Muscle layer of duodenum (tissue), 2 donors: ENCODE data around the gene DNM3.

Source experiments
- H3K27ac ChIP-seq: one replicate; pipeline ENCODE4 v1.7.0; 2013; ENCODE audit warnings: mild to moderate bottlenecking, low read length
- H3K27me3 ChIP-seq: one replicate; pipeline ENCODE4 v1.7.0; 2013; ENCODE audit warnings: low read depth, mild to moderate bottlenecking, control low read depth, low read length
- H3K36me3 ChIP-seq, 2 donors: one replicate each; pipeline ENCODE4 v1.7.0; 2013; ENCODE audit warnings: low read length in 2 of 2, control low read depth in 1 of 2, mild to moderate bottlenecking in 1 of 2; ENCODE audit not compliant: insufficient read depth in 2 of 2, control insufficient read depth in 1 of 2
- H3K4me1 ChIP-seq, 2 donors: one replicate each; pipeline ENCODE4 v1.7.0; 2013; ENCODE audit warnings: low read length in 2 of 2, mild to moderate bottlenecking in 2 of 2, control low read depth in 1 of 2, moderate library complexity in 1 of 2; ENCODE audit not compliant: insufficient read depth in 2 of 2, control insufficient read depth in 1 of 2
- H3K4me3 ChIP-seq, 2 donors: one replicate each; pipeline ENCODE4 v1.7.0; 2013; ENCODE audit warnings: low read length in 2 of 2, low read depth in 1 of 2, mild to moderate bottlenecking in 1 of 2
- H3K9me3 ChIP-seq, 2 donors: one replicate each; pipeline ENCODE4 v1.7.0; 2013; ENCODE audit warnings: low read length in 2 of 2, control low read depth in 1 of 2, mild to moderate bottlenecking in 1 of 2; ENCODE audit not compliant: control insufficient read depth in 1 of 2
- donor health status: healthy.

Gene DNM3

DNA sequence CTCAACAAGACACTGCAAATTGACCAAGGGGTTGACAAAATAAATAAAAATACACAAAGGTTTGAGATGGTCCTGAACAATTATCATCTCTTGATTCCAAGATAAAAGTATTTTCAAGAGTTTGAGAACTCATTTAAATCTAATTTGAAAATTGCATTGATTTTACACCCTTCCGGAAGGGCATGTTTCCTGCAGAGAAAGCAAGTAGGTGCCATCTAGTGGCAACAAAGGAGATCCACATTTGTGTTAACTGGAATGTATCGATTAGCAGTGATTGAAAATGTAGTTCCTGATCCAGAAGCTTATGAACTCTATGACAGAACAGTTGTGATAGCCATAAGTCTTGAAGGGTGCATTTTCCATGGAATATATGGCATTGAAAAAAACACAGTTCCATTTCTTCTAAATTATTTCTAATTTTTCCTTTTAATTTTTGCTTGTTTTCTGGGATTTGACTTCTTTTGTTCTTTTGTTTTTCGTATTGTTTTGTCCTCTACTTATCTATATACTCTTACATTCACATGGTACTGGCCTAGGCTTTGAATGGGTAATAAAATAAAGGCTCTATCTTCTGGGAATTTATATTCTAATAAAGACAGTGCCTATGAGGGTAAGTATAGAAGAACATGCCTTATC lies 143.7 kb downstream of the DNM3 start:
- no peaks in the 10 kb centered on the region for H3K36me3 ChIP-seq
- no peak overlapping the region for H3K4me3 ChIP-seq
- no peak overlapping the region for H3K27ac ChIP-seq
- no peaks in the 10 kb centered on the region for H3K4me1 ChIP-seq
- H3K27me3 ChIP-seq = no peaks in the 10 kb centered on the region
- no peaks in the 10 kb centered on the region for H3K9me3 ChIP-seq

DNA sequence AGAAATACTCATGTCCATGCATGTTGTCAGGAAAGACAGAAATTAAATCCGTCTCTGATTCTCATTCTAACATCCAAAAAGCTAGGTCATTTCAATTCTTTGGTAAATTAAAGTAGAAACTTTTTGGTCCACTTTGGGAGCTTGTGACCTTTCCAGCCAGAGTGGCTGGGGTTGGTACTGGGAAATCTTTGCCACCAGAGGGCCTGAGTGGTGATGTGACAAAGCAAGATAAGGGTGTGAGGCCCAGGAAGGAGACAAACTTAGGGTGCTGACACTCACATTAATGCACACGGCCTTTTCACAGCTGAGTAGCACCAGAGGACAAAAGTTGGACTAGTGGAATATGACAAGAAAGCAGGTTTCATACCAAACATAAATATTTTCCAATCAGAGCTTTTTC lies 144.3 kb downstream of the DNM3 start:
- Histone ChIP-seq H3K4me3 (no peak overlapping the region), H3K27me3 (no peaks in the 10 kb centered on the region), H3K27ac (no peak overlapping the region), H3K4me1 (no peaks in the 10 kb centered on the region), H3K36me3 (no peaks in the 10 kb centered on the region), H3K9me3 (no peaks in the 10 kb centered on the region)

DNA sequence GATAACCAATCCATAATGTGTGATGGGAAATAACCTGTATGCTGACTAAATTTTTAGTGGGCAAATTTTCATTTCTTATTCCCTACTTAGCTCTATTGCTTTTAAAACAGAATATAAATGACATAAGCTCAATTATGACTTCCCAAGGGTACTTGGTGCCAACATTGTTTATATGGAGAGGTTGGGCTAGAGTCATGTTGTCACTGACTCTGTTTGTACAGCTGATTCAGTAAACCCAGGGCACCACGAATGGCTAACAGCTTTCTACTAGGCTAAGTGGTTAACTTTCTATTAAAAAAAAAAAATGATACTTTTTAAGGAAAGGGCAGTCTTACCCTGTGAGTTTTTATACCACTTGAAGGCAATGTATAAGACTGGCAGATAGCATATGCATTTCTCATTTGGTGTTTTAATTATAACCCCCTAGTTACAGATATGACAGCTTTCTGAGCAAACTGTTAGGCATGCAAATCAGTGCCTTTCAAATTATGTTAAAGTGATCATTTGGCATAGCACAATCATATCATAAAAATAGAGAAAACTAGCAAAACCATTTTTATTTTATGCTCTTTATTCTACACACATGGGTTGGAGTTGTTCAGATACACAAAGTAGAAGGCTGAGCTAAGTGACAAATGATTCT lies 147.1 kb downstream of the DNM3 start:
- Histone ChIP-seq H3K9me3 (no peaks in the 10 kb centered on the region), H3K36me3 (no peaks in the 10 kb centered on the region), H3K4me3 (no peak overlapping the region), H3K4me1 (no peaks in the 10 kb centered on the region), H3K27ac (no peak overlapping the region), H3K27me3 (no peaks in the 10 kb centered on the region)

DNA sequence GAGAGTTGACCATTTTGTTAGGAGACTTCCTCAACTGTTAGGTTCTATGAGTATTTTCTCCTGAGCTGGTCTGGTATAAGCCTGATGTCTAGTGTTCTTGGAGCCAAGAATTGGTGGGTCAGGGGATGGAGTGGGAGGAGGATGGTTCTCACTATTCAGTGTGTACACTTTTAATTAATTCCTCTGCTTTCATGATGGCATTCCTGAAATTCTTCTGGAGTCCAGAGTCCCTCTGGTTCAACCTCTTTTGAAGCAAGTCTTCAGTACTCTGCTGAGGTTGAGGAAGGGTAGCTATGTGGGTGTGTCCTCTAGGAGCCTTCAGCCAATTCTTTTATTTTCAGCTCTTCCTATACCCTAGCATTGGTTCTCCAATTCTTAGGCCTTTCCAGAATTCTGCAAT lies 149.1 kb downstream of the DNM3 start:
- no peaks in the 10 kb centered on the region for H3K36me3 ChIP-seq
- no peaks in the 10 kb centered on the region for H3K9me3 ChIP-seq
- no peak overlapping the region for H3K4me3 ChIP-seq
- H3K27ac ChIP-seq = no peak overlapping the region
- H3K27me3 ChIP-seq = no peaks in the 10 kb centered on the region
- no peaks in the 10 kb centered on the region for H3K4me1 ChIP-seq

DNA sequence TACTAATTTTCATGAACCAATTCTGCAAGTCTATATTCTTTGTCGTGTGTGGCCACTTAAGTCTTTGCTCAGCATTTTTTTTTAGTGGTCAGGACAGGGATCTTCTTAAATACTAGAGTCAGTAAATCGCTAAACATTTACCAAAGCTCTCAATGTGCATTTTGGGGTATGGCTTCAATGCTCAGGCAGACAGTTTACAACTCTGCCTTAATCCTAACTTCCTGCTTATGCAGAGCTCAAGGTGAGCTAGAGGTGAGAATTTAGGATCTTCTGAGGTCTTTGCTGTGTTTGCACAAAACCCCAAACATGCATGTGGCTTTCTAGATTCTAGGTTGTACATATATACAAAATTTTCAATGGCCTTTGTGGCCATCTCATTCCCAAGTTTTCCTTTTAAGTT lies 153.0 kb downstream of the DNM3 start:
- no peak overlapping the region for H3K4me3 ChIP-seq
- H3K36me3 ChIP-seq = no peaks in the 10 kb centered on the region
- H3K27ac ChIP-seq = no peak overlapping the region
- no peaks in the 10 kb centered on the region for H3K9me3 ChIP-seq
- no peaks in the 10 kb centered on the region for H3K4me1 ChIP-seq
- no peaks in the 10 kb centered on the region for H3K27me3 ChIP-seq

DNA sequence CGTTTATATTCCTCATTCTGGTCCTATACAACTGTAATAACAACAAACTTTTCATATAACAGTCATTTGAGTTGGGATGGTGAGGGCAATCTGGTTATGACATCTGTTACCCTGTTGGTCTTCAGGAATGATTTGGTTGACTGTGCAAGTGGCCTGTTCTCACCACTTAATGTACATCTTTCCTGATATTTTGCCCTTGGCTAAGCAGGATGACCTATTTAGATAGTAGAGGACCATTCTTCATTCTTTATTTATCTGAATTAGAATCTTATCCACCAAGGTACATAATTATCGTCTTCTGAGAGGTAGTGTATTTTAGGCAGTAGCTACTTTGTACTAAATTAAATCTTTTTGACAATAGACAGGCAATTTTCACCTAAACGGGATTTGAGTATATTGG lies 154.3 kb downstream of the DNM3 start:
- Histone ChIP-seq H3K9me3 (no peaks in the 10 kb centered on the region), H3K27ac (no peak overlapping the region), H3K4me1 (no peaks in the 10 kb centered on the region), H3K27me3 (no peaks in the 10 kb centered on the region), H3K36me3 (no peaks in the 10 kb centered on the region), H3K4me3 (no peak overlapping the region)

DNA sequence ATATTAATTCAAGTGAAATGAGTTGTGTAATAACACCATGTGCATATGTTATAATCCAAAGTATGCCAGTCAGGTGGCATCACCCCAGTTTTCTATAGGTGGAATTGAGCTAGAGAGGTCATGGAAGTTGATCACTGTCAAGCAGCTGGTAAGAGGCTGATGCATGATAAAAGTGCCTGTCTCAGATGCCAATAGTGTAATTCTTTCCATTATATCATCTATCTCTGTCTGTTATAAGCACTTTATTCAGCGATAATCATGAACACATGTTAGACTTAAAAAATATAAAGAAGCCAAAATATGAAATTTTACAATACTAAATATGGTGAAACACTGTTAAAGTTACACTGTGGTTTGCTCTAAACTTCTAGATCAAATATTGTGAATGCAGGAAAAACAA lies 156.6 kb downstream of the DNM3 start:
- H3K4me1 ChIP-seq = no peaks in the 10 kb centered on the region
- no peak overlapping the region for H3K4me3 ChIP-seq
- no peaks in the 10 kb centered on the region for H3K27me3 ChIP-seq
- H3K27ac ChIP-seq = no peak overlapping the region
- H3K36me3 ChIP-seq = no peaks in the 10 kb centered on the region
- H3K9me3 ChIP-seq = no peaks in the 10 kb centered on the region

DNA sequence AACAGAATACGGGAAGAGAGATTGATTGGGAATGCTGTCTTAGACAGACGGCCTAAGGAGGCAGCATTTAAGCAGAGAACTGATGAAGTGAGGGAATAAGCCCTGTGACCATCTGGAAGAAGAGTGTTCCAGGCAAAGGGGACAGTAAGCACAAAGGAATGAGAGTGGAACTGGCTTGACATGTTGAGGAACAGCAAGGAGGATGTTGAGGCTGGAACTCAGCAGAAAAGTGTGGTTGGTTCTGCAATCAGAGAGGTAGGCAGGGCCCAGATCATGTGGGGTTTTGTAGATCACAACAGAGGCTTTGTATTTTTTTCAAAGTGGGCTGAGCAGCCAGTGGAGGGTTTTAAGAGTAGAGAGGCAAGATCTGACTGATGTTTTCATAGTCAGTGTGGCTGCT lies 157.4 kb downstream of the DNM3 start:
- H3K4me1 ChIP-seq = no peaks in the 10 kb centered on the region
- no peak overlapping the region for H3K27ac ChIP-seq
- no peak overlapping the region for H3K4me3 ChIP-seq
- H3K27me3 ChIP-seq = no peaks in the 10 kb centered on the region
- H3K9me3 ChIP-seq = no peaks in the 10 kb centered on the region
- H3K36me3 ChIP-seq = no peaks in the 10 kb centered on the region

DNA sequence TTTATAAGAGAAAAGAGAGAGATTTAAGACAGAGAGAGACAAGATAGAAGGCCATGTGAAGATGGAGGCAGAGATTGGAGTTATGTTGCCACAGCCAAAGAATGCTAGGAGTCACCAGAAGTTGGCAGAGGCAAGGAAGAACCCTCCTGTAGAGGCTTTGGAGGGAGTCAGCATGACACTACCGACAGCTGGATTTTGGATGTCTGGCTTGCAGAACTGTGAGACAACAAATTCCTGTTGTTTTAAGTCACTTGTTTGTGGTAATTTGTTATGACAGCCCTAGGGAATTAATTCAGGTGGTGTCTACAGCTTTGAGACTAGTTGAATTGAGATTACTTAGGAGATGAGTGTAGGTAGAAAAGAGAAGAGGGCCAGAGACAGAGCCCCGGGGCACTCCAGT lies 158.5 kb downstream of the DNM3 start:
- H3K27ac ChIP-seq = no peak overlapping the region

DNA sequence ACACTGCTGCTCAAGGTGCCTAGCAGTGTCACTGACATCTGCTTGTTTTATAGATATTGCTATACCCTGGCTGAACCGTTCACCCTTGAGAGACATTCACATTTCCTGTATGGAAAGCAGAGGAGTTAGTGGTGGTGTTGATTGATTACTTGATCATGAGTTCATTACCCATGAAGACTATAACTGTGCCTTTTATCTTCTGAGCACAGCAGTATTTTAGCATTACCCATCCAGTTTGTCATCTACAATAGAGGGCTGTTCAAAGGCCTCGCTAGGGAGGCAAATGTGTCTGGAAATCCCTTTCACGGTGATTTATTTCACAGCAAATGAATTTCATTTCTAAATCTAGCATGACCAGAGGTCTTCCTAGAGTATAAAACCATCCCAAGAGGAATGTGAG lies 160.0 kb downstream of the DNM3 start:
- no peaks in the 10 kb centered on the region for H3K4me1 ChIP-seq
- H3K27ac ChIP-seq = no peak overlapping the region
- no peaks in the 10 kb centered on the region for H3K36me3 ChIP-seq
- no peaks in the 10 kb centered on the region for H3K27me3 ChIP-seq
- no peaks in the 10 kb centered on the region for H3K9me3 ChIP-seq
- no peak overlapping the region for H3K4me3 ChIP-seq

More for the DNA sequence above, 158.5 kb downstream of the DNM3 start:
- no peaks in the 10 kb centered on the region for H3K27me3 ChIP-seq
- H3K4me1 ChIP-seq = no peaks in the 10 kb centered on the region
- no peaks in the 10 kb centered on the region for H3K9me3 ChIP-seq
- H3K4me3 ChIP-seq = no peak overlapping the region
- H3K36me3 ChIP-seq = no peaks in the 10 kb centered on the region

DNA sequence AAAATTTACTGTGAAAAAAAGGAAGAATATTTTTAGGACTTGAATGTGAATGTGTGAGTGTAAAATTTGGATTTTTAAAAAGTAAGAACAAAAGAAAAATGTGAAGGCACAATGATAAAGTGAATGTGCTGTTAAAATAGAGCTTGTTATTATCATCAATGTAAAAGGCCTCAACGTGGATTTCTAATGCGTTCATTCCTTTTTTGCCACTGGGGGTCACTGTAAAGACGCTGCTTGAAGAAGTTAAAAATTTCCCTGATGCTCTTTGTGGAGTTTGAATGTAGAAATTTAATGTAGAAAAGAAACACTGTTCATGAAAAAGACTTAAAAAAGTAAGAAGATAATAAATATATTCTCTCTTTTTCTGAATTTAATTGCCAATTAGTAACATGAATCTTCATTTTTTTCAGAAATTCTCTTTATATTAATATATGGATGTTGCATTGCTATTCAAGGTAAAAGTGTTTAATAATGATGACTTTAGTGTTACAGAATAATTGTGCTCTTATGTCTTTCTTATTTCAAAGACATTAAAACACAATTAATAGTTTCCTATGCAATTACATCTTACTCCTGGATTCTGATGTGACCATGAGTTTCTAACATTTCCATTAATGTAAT lies 161.5 kb downstream of the DNM3 start:
- no peaks in the 10 kb centered on the region for H3K9me3 ChIP-seq
- H3K27me3 ChIP-seq = no peaks in the 10 kb centered on the region
- no peaks in the 10 kb centered on the region for H3K36me3 ChIP-seq
- H3K27ac ChIP-seq = no peak overlapping the region
- no peaks in the 10 kb centered on the region for H3K4me1 ChIP-seq
- H3K4me3 ChIP-seq = no peak overlapping the region
